SJSA1 (cell line): ENCODE results near the gene YLPM1. TPM values are rescaled to one million over a fixed set of nuclear protein-coding genes. Genes with fewer than 3 reads are reported as not detected.

Experiments used
- DNase-seq, 2 experiments: peaks; one replicate each; pipeline ENCODE4 v3.0.0-alpha.2; 2015 to 2020; ENCODE audit warnings: low spot score in 2 of 2, low read depth in 1 of 2
- H3K27ac ChIP-seq: fragments of 250-450 bp; sonication (Bioruptor Pico); 2 replicates; pipeline ENCODE4 v1.5.1; 2020; ENCODE audit warnings: mild to moderate bottlenecking, moderate library complexity
- H3K27me3 ChIP-seq: fragments of 250-450 bp; sonication (Bioruptor Pico); replicated peaks from 2 replicates; pipeline ENCODE4 v1.5.1; 2020; ENCODE audit warnings: mild to moderate bottlenecking, moderate library complexity
- H3K36me3 ChIP-seq: fragments of 250-450 bp; sonication (Bioruptor Pico); 2 replicates; pipeline ENCODE4 v1.5.1; 2020; ENCODE audit warnings: mild to moderate bottlenecking
- H3K4me1 ChIP-seq: fragments of 250-450 bp; sonication (Bioruptor Pico); replicated peaks from 2 replicates; pipeline ENCODE4 v1.6.1; 2021; ENCODE audit warnings: mild to moderate bottlenecking
- H3K4me3 ChIP-seq: fragments of 250-450 bp; sonication (Bioruptor Pico); 2 replicates; pipeline ENCODE4 v1.5.1; 2020; ENCODE audit warnings: mild to moderate bottlenecking
- H3K9me3 ChIP-seq: fragments of 250-450 bp; sonication (Bioruptor Pico); replicated peaks from 2 replicates; pipeline ENCODE4 v1.5.1; 2020; ENCODE audit warnings: mild to moderate bottlenecking
- total RNA-seq: library from RNA; depleted of rRNA; stranded (reverse); fragments of >200 nt; shearing (Covaris generic); gene quantifications from 2 replicates; pipeline ENCODE4 v1.2.3, GENCODE V29; 2014

Gene YLPM1
- total RNA-seq, 1 experiment from 2014 or later = 15.1 TPM

DNA sequence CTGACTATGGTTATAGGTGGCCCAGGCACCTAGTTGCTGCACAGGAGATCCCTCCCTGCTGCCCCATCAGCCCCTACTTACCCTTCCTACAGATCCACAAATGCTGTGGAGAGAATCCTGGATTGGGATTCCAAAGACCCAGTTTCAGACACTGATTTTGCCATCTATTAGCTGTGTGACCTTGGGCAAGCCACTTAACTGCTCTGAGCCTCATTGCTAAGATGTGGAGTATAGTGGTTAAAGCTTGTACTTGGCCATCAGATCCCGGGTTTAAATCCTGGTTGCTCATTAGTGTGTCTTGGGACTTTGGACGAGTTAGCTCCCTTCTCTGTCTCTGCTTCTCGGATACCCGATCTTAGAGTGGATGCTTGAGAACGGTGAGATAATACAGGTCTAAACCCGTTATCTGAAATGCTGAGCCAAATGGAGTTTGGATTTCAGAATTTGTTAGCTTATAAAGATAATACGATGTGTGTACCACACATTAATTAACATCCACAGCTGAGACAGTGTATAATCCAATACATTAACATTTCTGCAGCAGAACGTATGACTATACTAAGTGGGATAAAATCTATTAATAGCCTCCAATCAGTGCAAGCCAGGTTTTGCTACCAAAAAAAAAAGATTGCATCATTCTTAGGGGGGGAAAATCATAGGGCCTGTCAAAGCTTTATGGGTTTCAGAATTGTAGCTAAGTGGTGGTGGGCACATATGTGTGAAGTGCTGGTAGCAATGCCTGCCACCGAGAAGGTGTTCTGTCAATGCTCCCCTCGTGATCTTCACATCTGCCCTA lies 96.8 kb downstream of the YLPM1 start:
- H3K27ac ChIP-seq = no peak overlapping the region
- H3K9me3 ChIP-seq = no peaks in the 10 kb centered on the region
- H3K27me3 ChIP-seq = no peaks in the 10 kb centered on the region
- no peak overlapping the region for H3K4me3 ChIP-seq
- no peaks in the 10 kb centered on the region for H3K4me1 ChIP-seq
- DNase-seq = no peak
- H3K36me3 ChIP-seq = no peaks in the 10 kb centered on the region

DNA sequence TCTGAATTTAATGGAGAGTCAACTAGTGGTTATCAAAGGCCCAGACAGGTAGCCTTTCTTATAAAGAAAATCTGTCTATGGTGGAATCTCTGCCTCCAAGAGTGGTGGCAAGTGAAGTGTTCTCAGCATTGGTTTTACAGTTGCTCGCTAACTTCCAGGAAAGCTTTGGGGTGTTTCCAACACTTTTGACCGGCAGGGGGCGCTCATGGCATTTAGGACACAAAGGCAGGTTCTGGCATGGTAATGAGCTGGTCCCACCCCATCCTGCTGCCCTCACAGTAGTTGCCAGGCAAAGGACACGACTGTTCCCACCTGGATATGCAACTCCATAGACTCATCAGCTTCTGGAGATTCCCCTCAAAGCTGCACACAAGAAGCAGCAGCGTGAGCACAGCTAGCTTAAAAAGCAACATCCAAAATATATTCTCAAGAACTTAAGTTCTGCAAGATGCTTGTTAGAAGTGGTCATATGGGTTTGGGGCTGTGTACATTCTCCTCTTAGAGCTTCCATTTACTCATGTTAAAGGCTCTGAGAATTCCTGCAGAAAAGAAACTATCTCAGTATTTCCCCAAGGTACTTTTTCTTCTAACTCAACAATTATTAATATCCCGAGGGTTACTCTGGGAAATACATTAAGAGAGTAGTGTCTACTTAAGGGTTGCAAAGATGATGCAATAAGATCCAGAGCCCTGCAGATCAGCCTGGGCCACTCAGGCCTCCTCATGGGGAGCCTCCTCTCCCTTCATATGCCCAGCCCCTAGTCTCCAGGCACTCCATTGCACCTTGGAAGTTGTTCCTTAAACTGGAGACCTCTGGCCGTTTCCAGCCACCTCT lies 98.0 kb downstream of the YLPM1 start:
- Histone ChIP-seq H3K27me3 (no peaks in the 10 kb centered on the region), H3K27ac (no peak overlapping the region), H3K4me1 (no peaks in the 10 kb centered on the region), H3K36me3 (no peaks in the 10 kb centered on the region), H3K4me3 (no peak overlapping the region), H3K9me3 (no peaks in the 10 kb centered on the region)
- DNase-seq = peak; percentile 52 to 84

- DNase-seq = no peak
- Histone ChIP-seq H3K27me3 (no peaks in the 10 kb centered on the region), H3K36me3 (no peaks in the 10 kb centered on the region), H3K9me3 (no peaks in the 10 kb centered on the region), H3K4me3 (no peak overlapping the region), H3K4me1 (no peaks in the 10 kb centered on the region), H3K27ac (no peak overlapping the region)
These were observed 98.6 kb downstream of the YLPM1 start for GRCh38 chr14:74861734-74862090.

DNA sequence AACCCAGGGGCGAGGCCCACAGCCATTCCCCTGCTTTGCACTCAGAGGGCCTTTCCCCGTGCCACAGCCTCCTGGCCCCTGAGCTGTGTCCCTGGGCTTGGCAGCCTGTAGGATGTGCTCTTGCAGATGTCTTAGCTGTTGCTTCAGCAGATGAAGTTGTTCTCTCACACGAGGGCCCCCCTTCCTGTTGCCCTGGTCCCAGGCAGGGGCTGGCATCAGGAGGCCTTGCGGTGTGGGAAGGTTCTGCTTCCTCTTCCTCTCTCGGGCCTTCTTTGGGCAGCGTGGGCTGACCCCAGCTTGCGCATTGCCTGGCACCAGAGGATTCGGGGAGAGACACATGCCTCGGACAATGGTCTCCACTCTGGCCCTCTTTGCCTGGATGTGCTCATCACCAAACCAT lies 100.2 kb downstream of the YLPM1 start:
- no peak overlapping the region for H3K4me3 ChIP-seq

GRCh38 chr14:74864198-74864597 lies 101.1 kb downstream of the YLPM1 start:
- no peak overlapping the region for H3K27ac ChIP-seq
- no peaks in the 10 kb centered on the region for H3K9me3 ChIP-seq
- no peaks in the 10 kb centered on the region for H3K4me1 ChIP-seq
- no peak for DNase-seq
- no peaks in the 10 kb centered on the region for H3K36me3 ChIP-seq
- H3K27me3 ChIP-seq = peaks cover 8% of the 10 kb centered on the region; the same call in 1 of the 2 replicates
- H3K4me3 ChIP-seq = no peak overlapping the region

More for the DNA sequence above, 100.2 kb downstream of the YLPM1 start:
- Histone ChIP-seq H3K27ac (no peak overlapping the region), H3K36me3 (no peaks in the 10 kb centered on the region), H3K27me3 (peaks cover 8% of the 10 kb centered on the region; the same call in 1 of the 2 replicates), H3K4me1 (no peaks in the 10 kb centered on the region), H3K9me3 (no peaks in the 10 kb centered on the region)
- no peak for DNase-seq

- Histone ChIP-seq H3K4me1 (no peaks in the 10 kb centered on the region), H3K9me3 (no peaks in the 10 kb centered on the region), H3K4me3 (no peak overlapping the region), H3K27me3 (peaks cover 8% of the 10 kb centered on the region; the same call in 1 of the 2 replicates), H3K36me3 (no peaks in the 10 kb centered on the region), H3K27ac (no peak overlapping the region)
- DNase-seq = no peak
These were observed 102.0 kb downstream of the YLPM1 start for GRCh38 chr14:74865156-74865555.

DNA sequence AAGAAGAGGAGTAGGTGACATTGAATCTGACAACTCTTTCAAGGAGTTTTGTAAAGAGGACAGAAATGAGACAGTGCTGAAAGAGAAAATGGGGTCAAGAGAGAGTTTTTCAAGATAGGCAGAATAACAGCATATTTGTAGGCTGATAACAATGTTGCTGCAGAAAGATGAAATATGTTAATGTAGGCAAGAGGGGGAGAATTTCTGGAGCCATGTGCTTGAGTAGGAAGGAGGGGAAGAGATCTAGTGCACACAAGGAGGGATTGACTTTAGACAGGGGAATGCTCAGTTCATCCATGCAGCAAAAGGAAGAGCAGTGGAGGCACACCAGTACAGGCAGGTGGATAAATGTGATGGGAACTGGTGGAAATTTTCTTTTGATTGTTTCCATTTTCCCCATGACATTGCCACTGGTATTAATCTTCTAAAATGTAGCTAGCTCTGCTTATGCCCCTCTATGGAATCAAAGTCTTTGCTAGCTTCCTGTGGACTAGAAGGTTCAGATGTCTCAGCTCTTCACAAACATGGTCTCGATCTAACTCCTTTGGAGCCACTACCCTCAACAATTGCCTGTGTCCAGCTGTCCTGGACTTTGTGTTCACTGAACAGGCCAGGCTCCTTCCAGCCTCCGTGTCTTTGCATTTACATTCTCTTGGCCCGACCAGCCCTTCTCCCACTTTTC lies 103.7 kb downstream of the YLPM1 start:
- Histone ChIP-seq H3K9me3 (no peaks in the 10 kb centered on the region), H3K27me3 (peaks cover 8% of the 10 kb centered on the region; the same call in 1 of the 2 replicates), H3K27ac (no peak overlapping the region), H3K4me1 (no peaks in the 10 kb centered on the region), H3K36me3 (no peaks in the 10 kb centered on the region), H3K4me3 (no peak overlapping the region)
- DNase-seq = no peak

DNA sequence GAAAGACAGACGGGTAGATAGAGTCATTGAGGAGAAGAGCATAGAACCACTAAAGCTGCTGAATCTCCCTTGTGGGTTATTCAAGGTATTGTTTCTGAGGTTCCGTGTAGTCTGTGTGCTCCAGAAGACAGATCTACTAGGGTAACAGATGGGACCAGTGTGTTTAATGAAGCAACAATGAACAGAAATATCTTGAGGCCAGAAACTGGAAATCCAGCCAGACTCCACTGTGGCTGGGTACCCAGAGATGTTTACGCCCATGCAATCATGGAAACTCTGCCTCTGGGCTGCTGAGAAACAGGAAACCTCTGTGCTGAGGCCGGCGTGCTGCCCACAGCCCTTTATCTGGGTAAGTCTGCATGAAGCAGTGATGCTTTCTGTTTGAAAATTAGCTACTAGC lies 104.6 kb downstream of the YLPM1 start:
- no peak for DNase-seq
- Histone ChIP-seq H3K27ac (no peak overlapping the region), H3K27me3 (peaks cover 8% of the 10 kb centered on the region; the same call in 1 of the 2 replicates), H3K9me3 (no peaks in the 10 kb centered on the region), H3K4me3 (no peak overlapping the region), H3K4me1 (no peaks in the 10 kb centered on the region), H3K36me3 (no peaks in the 10 kb centered on the region)

GRCh38 chr14:74868739-74869138 lies 105.6 kb downstream of the YLPM1 start:
- no peaks in the 10 kb centered on the region for H3K9me3 ChIP-seq
- no peak overlapping the region for H3K4me3 ChIP-seq
- no peak overlapping the region for H3K27ac ChIP-seq
- peaks cover 8% of the 10 kb centered on the region; the same call in 1 of the 2 replicates for H3K27me3 ChIP-seq
- H3K4me1 ChIP-seq = no peaks in the 10 kb centered on the region
- DNase-seq = no peak
- H3K36me3 ChIP-seq = no peaks in the 10 kb centered on the region

- H3K9me3 ChIP-seq = no peaks in the 10 kb centered on the region
- no peaks in the 10 kb centered on the region for H3K36me3 ChIP-seq
- H3K4me3 ChIP-seq = no peak overlapping the region
- no peak overlapping the region for H3K27ac ChIP-seq
- no peaks in the 10 kb centered on the region for H3K4me1 ChIP-seq
- DNase-seq = no peak
- peaks cover 8% of the 10 kb centered on the region; the same call in 1 of the 2 replicates for H3K27me3 ChIP-seq
These were observed 108.7 kb downstream of the YLPM1 start for GRCh38 chr14:74871819-74872218.

DNA sequence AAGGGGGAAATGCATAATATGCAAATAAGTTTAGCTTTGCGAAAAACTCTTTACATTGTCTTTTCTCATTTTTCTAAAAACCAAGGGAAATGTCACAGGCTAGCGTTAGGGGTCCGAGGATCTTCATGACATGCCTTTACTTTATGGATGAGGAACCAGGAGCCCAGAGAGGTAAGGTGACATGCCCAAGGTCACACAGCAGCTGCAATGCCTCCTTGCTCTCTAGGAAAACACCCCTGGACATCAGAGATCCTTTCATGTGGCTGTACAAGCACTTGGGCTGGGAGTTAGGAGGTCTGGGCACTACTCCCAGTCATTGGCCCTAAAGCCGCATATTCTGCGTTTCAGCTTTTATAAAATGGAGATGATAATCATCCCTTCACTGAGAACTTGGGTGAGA lies 112.1 kb downstream of the YLPM1 start:
- Histone ChIP-seq H3K27ac (no peak overlapping the region), H3K4me3 (no peak overlapping the region), H3K9me3 (no peaks in the 10 kb centered on the region), H3K27me3 (no peaks in the 10 kb centered on the region), H3K36me3 (no peaks in the 10 kb centered on the region), H3K4me1 (no peaks in the 10 kb centered on the region)
- DNase-seq = no peak

DNA sequence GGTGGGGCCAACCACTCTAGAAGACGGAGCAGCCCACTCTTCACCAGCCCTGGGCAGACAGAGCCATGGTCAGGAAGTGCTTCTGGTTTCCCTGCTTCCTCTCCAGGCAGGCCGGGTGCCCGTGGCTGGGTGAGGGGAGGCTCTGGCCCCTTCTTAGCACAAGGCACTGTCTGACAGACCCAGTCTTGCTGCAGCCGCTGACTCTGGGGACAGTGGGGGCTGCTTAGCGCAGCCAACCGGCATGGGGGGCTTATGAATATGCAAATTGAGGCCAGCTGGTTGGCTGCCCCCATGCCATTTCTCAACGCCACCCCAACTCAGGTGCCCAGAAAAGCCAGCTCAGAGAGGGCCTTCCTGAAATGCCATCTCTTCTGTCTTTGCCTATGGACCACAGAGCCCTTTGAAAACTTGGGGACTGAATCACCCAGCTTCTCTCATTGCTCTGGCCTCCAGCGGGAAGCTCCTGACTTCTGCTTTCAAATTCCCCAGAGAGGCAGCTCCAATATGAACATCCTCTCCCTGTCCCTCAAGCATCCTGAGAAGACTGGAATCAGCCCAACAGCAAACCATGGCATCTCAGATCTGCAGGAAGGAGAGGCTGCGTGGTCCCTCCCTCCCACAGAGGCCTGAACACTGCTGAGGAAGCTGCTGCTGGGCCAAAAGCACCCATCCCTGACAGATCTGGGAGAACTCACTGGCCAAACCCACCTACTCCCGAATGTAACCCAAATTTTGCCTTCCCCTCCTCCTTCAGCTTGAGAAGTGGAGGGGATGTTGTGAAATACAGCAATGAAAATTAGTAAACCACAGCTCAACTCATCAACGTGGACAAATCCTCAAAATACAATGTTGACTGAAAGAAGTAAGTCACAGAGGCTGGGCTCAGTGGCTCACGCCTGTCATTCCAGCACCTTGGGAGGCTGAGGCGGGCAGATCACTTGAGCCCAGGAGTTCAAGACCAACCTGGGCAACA lies 113.1 kb downstream of the YLPM1 start, which contains the start of gene PROX2:
Gene PROX2 (minus strand): TSS at position 205 of the 973 bp plus-strand sequence. CDS start 12,311 bp downstream, outside the sequence.
- no peak for DNase-seq
- Histone ChIP-seq H3K4me3 (no peak within 1 kb of the TSS), H3K36me3 (no peaks in the 10 kb centered on the region), H3K27me3 (no peaks in the 10 kb centered on the region), H3K27ac (no peak within 1 kb of the TSS), H3K4me1 (no peaks in the 10 kb centered on the region), H3K9me3 (no peaks in the 10 kb centered on the region)
